ENCODE data around the gene SIL1. TPM values are rescaled to one million over a fixed set of nuclear protein-coding genes. Genes with fewer than 3 reads are reported as not detected.
"Not testable (repeated sequence)": the region's sequence is repeated elsewhere in the genome, so short reads cannot be mapped to it uniquely, and the experiment has no call there.

Gene SIL1
- total RNA-seq, 4 donors from 2014 or later, result 20.3 to 39.2 (median 29.1) TPM

GRCh38 chr5:139171779-139172404 lies 26.3 kb downstream of the SIL1 start:
- WGBS, result 92% methylated on average over 1 of the region's 1 CpG
- Histone ChIP-seq H3K4me1 (peaks cover 0 to 6% (median 2%) of the 10 kb centered on the region in 4 donors), H3K36me3 (no peaks in the 10 kb centered on the region), H3K4me3 (no peak overlapping the region), H3K27ac (replicated peaks in 1 of 4) (no peak overlapping the region), H3K27me3 (no peaks in the 10 kb centered on the region), H3K9me3 (peaks cover 0 to 9% (median 6%) of the 10 kb centered on the region in 4 donors)
- no peak for TF ChIP-seq CTCF (IDR thresholded peaks at IDR 0.05)
- TF ChIP-seq POLR2A (IDR thresholded peaks at IDR 0.05; ENCODE audit: low read depth), result no peak
- no peak for TF ChIP-seq POLR2AphosphoS5 (IDR thresholded peaks at IDR 0.05)
- TF ChIP-seq EP300 (IDR thresholded peaks at IDR 0.05), result no peak
- no peak for DNase-seq (ENCODE audit: extremely low spot score)
- intact Hi-C loops (cut with DNase I), result no loop called here

GRCh38 chr5:139167952-139168720 lies 30.0 kb downstream of the SIL1 start:
- peaks cover 0 to 6% (median 2%) of the 10 kb centered on the region in 4 donors for H3K4me1 ChIP-seq
- H3K36me3 ChIP-seq, result no peaks in the 10 kb centered on the region
- WGBS, result 66% methylated on average over 5 of the region's 5 CpGs
- H3K27me3 ChIP-seq, result no peaks in the 10 kb centered on the region
- H3K4me3 ChIP-seq, result no peak overlapping the region
- no peak for DNase-seq (ENCODE audit: extremely low spot score)
- peaks cover 0 to 9% (median 6%) of the 10 kb centered on the region in 4 donors for H3K9me3 ChIP-seq
- intact Hi-C loops (cut with DNase I), result no loop called here
- H3K27ac ChIP-seq (replicated peaks in 1 of 4), result no peak overlapping the region
- no peak for TF ChIP-seq POLR2A (IDR thresholded peaks at IDR 0.05; ENCODE audit: low read depth)
- TF ChIP-seq EP300 (IDR thresholded peaks at IDR 0.05), result no peak
- no peak for TF ChIP-seq CTCF (IDR thresholded peaks at IDR 0.05)
- no peak for TF ChIP-seq POLR2AphosphoS5 (IDR thresholded peaks at IDR 0.05)

- Histone ChIP-seq H3K4me1 (peaks cover 0 to 6% (median 2%) of the 10 kb centered on the region in 4 donors), H3K27me3 (no peaks in the 10 kb centered on the region), H3K27ac (replicated peaks in 1 of 4) (no peak overlapping the region), H3K4me3 (no peak overlapping the region), H3K9me3 (peaks cover 0 to 9% (median 6%) of the 10 kb centered on the region in 4 donors), H3K36me3 (no peaks in the 10 kb centered on the region)
- intact Hi-C loops (cut with DNase I), result no loop called here
- WGBS, result 76% methylated on average over 2 of the region's 2 CpGs
- DNase-seq (ENCODE audit: extremely low spot score), result no peak
- no peak for TF ChIP-seq POLR2A (IDR thresholded peaks at IDR 0.05; ENCODE audit: low read depth)
- TF ChIP-seq CTCF (IDR thresholded peaks at IDR 0.05), result no peak
- TF ChIP-seq EP300 (IDR thresholded peaks at IDR 0.05), result no peak
- no peak for TF ChIP-seq POLR2AphosphoS5 (IDR thresholded peaks at IDR 0.05)
These were observed 30.6 kb downstream of the SIL1 start for GRCh38 chr5:139167533-139167932.

- Histone ChIP-seq H3K9me3 (peaks cover 0 to 6% (median 2%) of the 10 kb centered on the region in 4 donors), H3K4me1 (peaks cover 0 to 6% (median 2%) of the 10 kb centered on the region in 4 donors), H3K4me3 (no peak overlapping the region), H3K36me3 (no peaks in the 10 kb centered on the region), H3K27ac (replicated peaks in 1 of 4) (no peak overlapping the region), H3K27me3 (no peaks in the 10 kb centered on the region)
- DNase-seq (ENCODE audit: extremely low spot score), result no peak
- intact Hi-C loops (cut with DNase I), result no loop called here
- 95% methylated on average over 7 of the region's 7 CpGs for WGBS
- TF ChIP-seq CTCF (IDR thresholded peaks at IDR 0.05) (no peak), POLR2AphosphoS5 (IDR thresholded peaks at IDR 0.05) (no peak), POLR2A (IDR thresholded peaks at IDR 0.05; ENCODE audit: low read depth) (no peak), EP300 (IDR thresholded peaks at IDR 0.05) (no peak)
These were observed 31.1 kb downstream of the SIL1 start for GRCh38 chr5:139167063-139167462.

- H3K27me3 ChIP-seq, result not testable (repeated sequence)
These were observed 33.3 kb downstream of the SIL1 start for GRCh38 chr5:139164897-139165296.

More at GRCh38 chr5:139164897-139165296, 33.3 kb downstream of the SIL1 start:
- intact Hi-C loops (cut with DNase I); H3K36me3 ChIP-seq; H3K9me3 ChIP-seq; H3K4me3 ChIP-seq; H3K27ac ChIP-seq (replicated peaks in 1 of 4); H3K4me1 ChIP-seq; DNase-seq (ENCODE audit: extremely low spot score): not testable (repeated sequence)
- WGBS, result 93% methylated on average over 3 of the region's 3 CpGs

Data from esophagus muscularis mucosa (tissue), 4 donors.